ENCODE results near the gene ANTXRL.

DNA sequence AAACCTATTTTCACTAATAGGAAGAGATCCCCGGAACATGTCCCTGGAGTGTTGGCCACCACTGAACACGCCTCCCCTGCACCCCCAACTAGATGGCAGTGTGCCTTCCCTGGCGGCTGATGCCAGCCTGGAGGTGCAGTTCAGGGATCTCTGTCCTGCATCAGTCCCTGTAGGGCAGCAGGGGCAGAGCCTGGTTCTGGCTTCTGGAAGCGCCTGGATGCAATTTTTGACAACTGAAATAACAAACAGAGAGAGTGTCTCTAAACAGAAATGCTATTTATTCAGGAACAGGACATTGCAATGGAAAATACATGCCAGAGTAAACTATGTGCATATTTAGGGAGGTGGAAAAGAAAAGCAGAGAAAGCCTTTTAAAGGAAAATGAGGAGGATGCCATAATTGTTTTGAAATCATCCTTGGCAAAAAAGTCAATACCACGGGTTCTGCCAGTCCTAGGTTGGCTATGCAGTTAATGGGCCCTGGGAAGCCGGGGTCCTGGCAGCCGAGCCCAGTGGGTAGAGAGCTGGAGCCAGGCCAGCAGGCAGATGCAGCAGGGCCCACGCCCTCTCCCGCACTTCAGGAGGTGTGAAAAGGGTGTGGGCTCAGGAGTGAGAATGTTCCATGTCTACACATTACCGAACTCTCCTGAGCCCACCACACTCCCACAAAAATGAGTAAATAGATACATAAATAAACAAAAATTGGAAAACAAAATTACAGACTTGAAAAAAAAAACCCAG is 18.5 kb downstream of the ANTXRL start:
- no peak for TF ChIP-seq POLR2AphosphoS5 (IDR thresholded peaks at IDR 0.05)
- TF ChIP-seq, protein P1, sequence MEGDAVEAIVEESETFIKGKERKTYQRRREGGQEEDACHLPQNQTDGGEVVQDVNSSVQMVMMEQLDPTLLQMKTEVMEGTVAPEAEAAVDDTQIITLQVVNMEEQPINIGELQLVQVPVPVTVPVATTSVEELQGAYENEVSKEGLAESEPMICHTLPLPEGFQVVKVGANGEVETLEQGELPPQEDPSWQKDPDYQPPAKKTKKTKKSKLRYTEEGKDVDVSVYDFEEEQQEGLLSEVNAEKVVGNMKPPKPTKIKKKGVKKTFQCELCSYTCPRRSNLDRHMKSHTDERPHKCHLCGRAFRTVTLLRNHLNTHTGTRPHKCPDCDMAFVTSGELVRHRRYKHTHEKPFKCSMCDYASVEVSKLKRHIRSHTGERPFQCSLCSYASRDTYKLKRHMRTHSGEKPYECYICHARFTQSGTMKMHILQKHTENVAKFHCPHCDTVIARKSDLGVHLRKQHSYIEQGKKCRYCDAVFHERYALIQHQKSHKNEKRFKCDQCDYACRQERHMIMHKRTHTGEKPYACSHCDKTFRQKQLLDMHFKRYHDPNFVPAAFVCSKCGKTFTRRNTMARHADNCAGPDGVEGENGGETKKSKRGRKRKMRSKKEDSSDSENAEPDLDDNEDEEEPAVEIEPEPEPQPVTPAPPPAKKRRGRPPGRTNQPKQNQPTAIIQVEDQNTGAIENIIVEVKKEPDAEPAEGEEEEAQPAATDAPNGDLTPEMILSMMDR (IDR thresholded peaks at IDR 0.05) = no peak
